H1 (cell line): Measurements from ENCODE around the gene AZGP1. TPM values are rescaled to one million over a fixed set of nuclear protein-coding genes. Genes with fewer than 3 reads are reported as not detected.

ENCODE experiments used
- CTCF ChIA-PET: fragments of 300-600 bp; sonication (Branson Sonifier 250); formaldehyde crosslinking; loops from one replicate; lab custom pipeline; 2021; ENCODE audit not compliant: partially characterized antibody; lab: Charles Lee
- POLR2A ChIA-PET: fragments of 300-600 bp; sonication (Branson Sonifier 250); formaldehyde crosslinking; loops from one replicate; lab custom pipeline; 2021; ENCODE audit warnings: inconsistent platforms; ENCODE audit not compliant: partially characterized antibody; lab: Charles Lee
- DNase-seq, 2 experiments: peaks; one replicate each; pipeline versions ENCODE4 v3.0.0 to v3.0.0-alpha.2; 2010 to 2022; ENCODE audit warnings: low spot score in 2 of 2, low read depth in 1 of 2, mixed read lengths in 1 of 2
- FAIRE-seq: peaks from 2 replicates; lab custom pipeline; 2011; peaks lifted over from hg19 to GRCh38; lab: Jason Lieb, UNC
- H2AFZ ChIP-seq: 2 replicates; pipeline ENCODE4 v1.8.1; 2012; ENCODE audit warnings: low read length, inconsistent platforms
- H2AK5ac ChIP-seq: 2 replicates; pipeline ENCODE4 v1.6.1; 2013; ENCODE audit warnings: low read depth, low read length
- H2BK120ac ChIP-seq: replicated peaks from 2 replicates; pipeline ENCODE3; 2013; ENCODE audit warnings: low read depth, low read length, inconsistent platforms
- H2BK12ac ChIP-seq: 2 replicates; pipeline ENCODE4 v1.6.1; 2013; ENCODE audit warnings: low read depth, low read length
- H2BK15ac ChIP-seq: 2 replicates; pipeline ENCODE4 v1.6.1; 2013; ENCODE audit warnings: low read length
- H2BK20ac ChIP-seq: 2 replicates; pipeline ENCODE4 v1.6.1; 2013; ENCODE audit warnings: low read length
- H2BK5ac ChIP-seq: 2 replicates; pipeline ENCODE4 v1.6.1; 2013; ENCODE audit warnings: low read depth, low read length
- H3K14ac ChIP-seq: 2 replicates; pipeline ENCODE4 v1.6.1; 2013; ENCODE audit warnings: inconsistent platforms; ENCODE audit not compliant: insufficient read length
- H3K18ac ChIP-seq: 2 replicates; pipeline ENCODE4 v1.6.1; 2013; ENCODE audit warnings: low read length; ENCODE audit errors: extremely low read depth
- H3K23ac ChIP-seq: 2 replicates; pipeline ENCODE4 v1.6.1; 2013; ENCODE audit warnings: inconsistent platforms; ENCODE audit not compliant: insufficient read length
- H3K23me2 ChIP-seq: 2 replicates; pipeline ENCODE4 v1.6.1; 2013; ENCODE audit warnings: low read depth, low read length
- H3K27ac ChIP-seq: 2 replicates; pipeline ENCODE4 v1.6.1; 2011; ENCODE audit warnings: low read depth, low read length, inconsistent platforms
- H3K27me3 ChIP-seq, 4 experiments: replicated peaks in 1 of 4; 1 replicate in 1 of 4; 2 replicates in 3 of 4; pipeline versions ENCODE4 v1.6.1 to v1.8.1; 2011 to 2013; ENCODE audit warnings: low read length in 3 of 4, mild to moderate bottlenecking in 3 of 4, inconsistent platforms in 2 of 4, mixed read lengths in 2 of 4, moderate library complexity in 1 of 4; ENCODE audit not compliant: control insufficient read depth in 3 of 4, insufficient read depth in 3 of 4; ENCODE audit errors: extremely low read depth in 1 of 4
- H3K36me3 ChIP-seq, 4 experiments: 2 replicates each; pipeline versions ENCODE4 v1.6.1 to v1.8.1; 2011 to 2013; ENCODE audit warnings: mild to moderate bottlenecking in 4 of 4, low read length in 3 of 4, moderate library complexity in 2 of 4, control low read depth in 1 of 4, inconsistent platforms in 1 of 4; ENCODE audit not compliant: insufficient read depth in 4 of 4, control insufficient read depth in 2 of 4
- H3K4ac ChIP-seq: replicated peaks from 2 replicates; pipeline ENCODE3; 2013; ENCODE audit warnings: low read length, low read depth, mixed read lengths, inconsistent platforms; ENCODE audit not compliant: insufficient read length
- H3K4me1 ChIP-seq, 4 experiments: replicated peaks in 1 of 4; 1 replicate in 1 of 4; 2 replicates in 3 of 4; pipeline versions ENCODE4 v1.6.1 to v1.8.1; 2011 to 2013; ENCODE audit warnings: low read length in 3 of 4, inconsistent platforms in 2 of 4, mixed read lengths in 1 of 4; ENCODE audit not compliant: insufficient read depth in 4 of 4, control insufficient read depth in 3 of 4
- H3K4me2 ChIP-seq, 2 experiments: 2 replicates each; pipeline versions ENCODE4 v1.6.1 to v1.8.1; 2011 to 2013; ENCODE audit warnings: low read depth in 2 of 2, low read length in 2 of 2, control low read depth in 1 of 2, inconsistent platforms in 1 of 2, mild to moderate bottlenecking in 1 of 2; ENCODE audit not compliant: insufficient read depth in 1 of 2
- H3K4me3 ChIP-seq, 4 experiments: fragments of 200-600, 300-600 bp in 1 of 4; sonication (generic), shearing (Covaris generic), sonication (Bioruptor Twin) in 1 of 4; 2 replicates each; pipeline versions ENCODE4 v1.5.1 to v1.8.1; 2011 to 2016; ENCODE audit warnings: low read length in 4 of 4, low read depth in 3 of 4, control low read depth in 2 of 4, inconsistent platforms in 2 of 4, mild to moderate bottlenecking in 2 of 4, mixed read lengths in 1 of 4, moderate library complexity in 1 of 4; ENCODE audit not compliant: insufficient read depth in 2 of 4; ENCODE audit errors: extremely low read depth in 1 of 4
- H3K56ac ChIP-seq: replicated peaks from 2 replicates; pipeline ENCODE3; 2013; ENCODE audit warnings: low read depth, mild to moderate bottlenecking, mixed read lengths, low read length, inconsistent platforms; ENCODE audit not compliant: insufficient read length
- H3K79me1 ChIP-seq: 2 replicates; pipeline ENCODE4 v1.6.1; 2013; ENCODE audit warnings: low read depth, low read length, control low read depth
- H3K79me2 ChIP-seq, 2 experiments: 2 replicates each; pipeline versions ENCODE4 v1.6.1 to v1.8.1; 2012 to 2013; ENCODE audit warnings: low read length in 2 of 2, mild to moderate bottlenecking in 2 of 2, inconsistent platforms in 1 of 2; ENCODE audit not compliant: insufficient read depth in 2 of 2, control insufficient read depth in 1 of 2
- H3K9ac ChIP-seq, 4 experiments: replicated peaks in 1 of 4; 1 replicate in 1 of 4; 2 replicates in 3 of 4; pipeline versions ENCODE4 v1.6.1 to v1.8.1; 2011 to 2013; ENCODE audit warnings: low read depth in 3 of 4, low read length in 3 of 4, control low read depth in 2 of 4, mild to moderate bottlenecking in 2 of 4, moderate library complexity in 2 of 4, inconsistent platforms in 1 of 4; ENCODE audit errors: extremely low read depth in 1 of 4
- H3K9me3 ChIP-seq, 2 experiments: 2 replicates each; pipeline versions ENCODE4 v1.6.1 to v1.8.1; 2012 to 2013; ENCODE audit warnings: mild to moderate bottlenecking in 2 of 2, moderate library complexity in 2 of 2, control low read depth in 1 of 2, inconsistent platforms in 1 of 2, low read depth in 1 of 2, low read length in 1 of 2, mixed read lengths in 1 of 2; ENCODE audit not compliant: insufficient read depth in 2 of 2
- H4K20me1 ChIP-seq, 2 experiments: replicated peaks in 1 of 2; 2 replicates each; pipeline versions ENCODE3 to v1.8.1; 2011 to 2013; ENCODE audit warnings: inconsistent platforms in 2 of 2, low read length in 2 of 2, mild to moderate bottlenecking in 1 of 2; ENCODE audit not compliant: insufficient read depth in 2 of 2, control insufficient read depth in 1 of 2
- H4K5ac ChIP-seq: 2 replicates; pipeline ENCODE4 v1.6.1; 2013; ENCODE audit warnings: low read length, low read depth, mixed read lengths, inconsistent platforms; ENCODE audit not compliant: insufficient read length
- H4K8ac ChIP-seq: 2 replicates; pipeline ENCODE4 v1.8.0; 2013; ENCODE audit warnings: mild to moderate bottlenecking, moderate library complexity, low read length, inconsistent platforms; ENCODE audit not compliant: insufficient read depth; ENCODE audit errors: extremely low read depth
- H4K91ac ChIP-seq: replicated peaks from 2 replicates; pipeline ENCODE3; 2013; ENCODE audit warnings: low read length, mixed read lengths, inconsistent platforms; ENCODE audit not compliant: insufficient read length
- CHD1 ChIP-seq: IDR thresholded peaks from 2 replicates; pipeline ENCODE4 v1.6.1; 2012; ENCODE audit warnings: low read depth, low read length, improper control_type of control experiment
- CREB1 ChIP-seq: IDR thresholded peaks from 2 replicates; pipeline ENCODE4 v1.6.1; 2012; ENCODE audit warnings: inconsistent platforms
- FOSL1 ChIP-seq: IDR thresholded peaks from 2 replicates; pipeline ENCODE4 v1.6.1; 2011; ENCODE audit warnings: mild to moderate bottlenecking, low read depth, low read length, moderate library complexity; ENCODE audit not compliant: insufficient read depth
- JUN ChIP-seq: IDR thresholded peaks from 2 replicates; pipeline ENCODE4 v1.6.1; 2011; ENCODE audit warnings: low read depth, mild to moderate bottlenecking, improper control_type of control experiment, low read length
- NANOG ChIP-seq: IDR thresholded peaks from 2 replicates; pipeline ENCODE4 v1.6.1; 2011; ENCODE audit warnings: low read length, low read depth, mild to moderate bottlenecking, inconsistent platforms; ENCODE audit not compliant: insufficient read depth, poor library complexity, severe bottlenecking
- RBBP5 ChIP-seq: IDR thresholded peaks from 2 replicates; pipeline ENCODE4 v1.7.1; 2012; ENCODE audit warnings: low read depth, mild to moderate bottlenecking, inconsistent platforms, low read length, moderate library complexity, borderline replicate concordance
- SIN3A ChIP-seq, 2 experiments: IDR thresholded peaks in 1 of 2; conservative IDR thresholded peaks in 1 of 2; 2 replicates each; pipeline ENCODE4 v1.6.1; 2011 to 2012; ENCODE audit warnings: low read length in 2 of 2, improper control_type of control experiment in 1 of 2, low read depth in 1 of 2, mild to moderate bottlenecking in 1 of 2
- SIRT6 ChIP-seq: IDR thresholded peaks from one replicate; pipeline ENCODE4 v1.7.1; 2012; ENCODE audit warnings: low read length, inconsistent platforms
- SIX5 ChIP-seq: IDR thresholded peaks from 2 replicates; pipeline ENCODE4 v1.6.1; 2011; ENCODE audit warnings: mild to moderate bottlenecking, low read depth, low read length
- WGBS, 2 experiments: shearing (Covaris generic) in 1 of 2; methylation state at CpG; one replicate each; pipeline versions ENCODE4 v1.1.6 to v1.1.7; 2013 to 2015; ENCODE audit warnings: low lambda C conversion rate in 2 of 2, mixed read lengths in 2 of 2, inconsistent platforms in 1 of 2, low coverage in 1 of 2, missing lambda C conversion rate in 1 of 2; ENCODE audit not compliant: insufficient replicate concordance in 2 of 2, insufficient coverage in 1 of 2, insufficient read length in 1 of 2; ENCODE audit errors: extremely low coverage in 1 of 2, missing lambda C conversion rate in 1 of 2; 5-methylcytosine and 5-hydroxymethylcytosine counted together
- long read RNA-seq, 2 experiments: library from RNA in 1 of 2; library from capped mRNA in 1 of 2; stranded (forward); transcript quantifications; one replicate each; pipeline ENCODE4 v2.0.0, GENCODE V29; 2021; ENCODE audit warnings: inconsistent platforms in 1 of 2
- polyA minus RNA-seq, 3 experiments: library from RNA; depleted of rRNA, polyadenylated mRNA; stranded (reverse); fragments of >200 nt; gene quantifications; 1 replicate in 2 of 3; 2 replicates in 1 of 3; pipeline ENCODE4 v1.2.3, GENCODE V29; 2011
- polyA plus RNA-seq, 7 experiments: library from polyadenylated mRNA; depleted of rRNA in 3 of 7; stranded (reverse) in 5 of 7; unstranded in 2 of 7; fragments of >200 nt in 5 of 7; fragments of 200-250 nt in 2 of 7; gene quantifications; 1 replicate in 5 of 7; 2 replicates in 1 of 7; 4 replicates in 1 of 7; pipeline versions ENCODE4 v1.2.1 to v1.2.3, GENCODE V29; 2011 to 2013; ENCODE audit warnings: missing spikeins in 2 of 7, mixed read lengths in 2 of 7
- total RNA-seq: library from RNA; stranded (reverse); fragmentation: NEBNext Ultra II Directional; extraction: Animal tissue kit (Norgen Biotek cat#: 25700); gene quantifications from 2 replicates; pipeline ENCODE4 v1.2.1, GENCODE V29; 2021

AZGP1 gene
- total RNA-seq (0.29 and 0.52 TPM in 2 replicates), polyA plus RNA-seq (2011; rRNA removed) (0.57 and 0.68 TPM in 2 replicates), polyA minus RNA-seq (2011; rRNA and poly(A)+ RNA removed) (1.7 TPM in 1 of 2 replicates, not detected in the other)
- 0.92 TPM for polyA plus RNA-seq (2011; cell fraction: cytosol; rRNA removed)
- 1.1 TPM for polyA plus RNA-seq (2011; cell fraction: nucleus; rRNA removed)
- polyA plus RNA-seq (2012, experiment 1 of 2) = 0.38 to 1.3 TPM (median 1.0 TPM) in 4 replicates
- 0.22 TPM for polyA plus RNA-seq (2012, experiment 2 of 2)
- polyA plus RNA-seq (2013, experiment 1 of 2) = 0.65 TPM
- polyA plus RNA-seq (2013, experiment 2 of 2) = 0.61 TPM
- not detected for polyA minus RNA-seq (2011; cell fraction: cytosol; rRNA and poly(A)+ RNA removed)
- not detected for polyA minus RNA-seq (2011; cell fraction: nucleus; rRNA and poly(A)+ RNA removed)
- long read RNA-seq, experiment 1 = 0 reads
- long read RNA-seq, experiment 2, partial matches to known transcripts = 0 of 1 reads
- long read RNA-seq, experiment 2, other reads (novel, unspliced or antisense) = 0 of 1 reads

DNA sequence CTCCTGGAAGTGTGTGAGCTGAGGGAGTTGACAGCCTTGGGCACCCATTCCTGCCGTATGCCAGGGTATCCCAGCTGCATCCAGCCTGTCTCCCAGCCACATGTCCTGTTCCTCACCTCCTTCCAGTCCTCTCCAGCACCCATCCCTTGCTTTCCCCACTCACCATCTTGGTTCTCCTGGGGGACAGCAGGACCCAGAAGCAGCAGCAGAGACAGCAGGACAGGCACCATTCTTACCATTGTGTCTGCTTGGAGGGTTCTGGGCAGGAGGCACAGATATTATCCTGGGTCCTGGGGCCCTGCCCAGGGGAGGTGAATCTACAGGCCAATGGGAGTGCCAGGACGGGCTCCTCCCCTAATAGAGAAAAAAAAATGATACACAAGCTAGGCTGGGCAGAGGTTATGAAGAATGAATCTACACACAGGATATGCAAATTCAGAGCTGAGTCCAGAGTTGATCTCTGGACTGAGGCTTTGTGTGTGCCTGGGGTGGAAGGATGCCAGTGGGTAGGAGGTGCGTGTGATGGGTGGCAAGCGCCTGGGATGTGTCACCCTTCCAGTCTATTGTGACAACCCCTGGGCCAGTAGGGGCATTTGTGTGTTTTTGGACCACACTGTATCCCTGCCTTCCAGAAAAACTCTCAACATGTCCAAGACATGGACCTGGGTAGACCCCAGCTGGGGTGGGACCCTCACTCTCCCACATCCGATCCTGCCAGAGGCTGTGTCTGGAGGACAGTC lies at the start of gene AZGP1:
Gene AZGP1 (minus strand): TSS at position 250 of the 740 bp plus-strand sequence. CDS start 11 bp downstream, at position 239.
- no peaks in the 10 kb centered on the region for H4K20me1 ChIP-seq
- peak within 1 kb of the TSS; percentile 44; the same call in 1 of the 2 replicates for H2BK5ac ChIP-seq
- CTCF ChIA-PET = interaction anchor here (1.3 to 7.6 kb wide), 2 partner anchors 14 to 26 kb away, joined by 3 to 97 read pairs; no protein-coding TSS in a partner anchor
- H4K91ac ChIP-seq = no peak within 1 kb of the TSS
- H3K9me3 ChIP-seq = no peaks in the 10 kb centered on the region
- no peaks in the 10 kb centered on the region for H3K23me2 ChIP-seq
- H3K14ac ChIP-seq = no peak within 1 kb of the TSS
- no peaks in the 10 kb centered on the region for H3K27me3 ChIP-seq
- no peaks in the 10 kb centered on the region for H3K36me3 ChIP-seq
- no peak within 1 kb of the TSS for H3K27ac ChIP-seq
- no peak for FAIRE-seq
- no peak for DNase-seq
- H3K23ac ChIP-seq = no peak within 1 kb of the TSS
- H4K8ac ChIP-seq = peak within 1 kb of the TSS; percentile 16; the same call in 1 of the 2 replicates
- peaks cover 0 to 4% (median under 1%) of the 10 kb centered on the region in 4 experiments; a peak in 1 of 7 replicates for H3K4me1 ChIP-seq
- H2BK15ac ChIP-seq = 0 out of 2 replicates have a peak within 1 kb of the TSS, but pooled peaks have one; percentile 19
- H3K4me2 ChIP-seq = no peak within 1 kb of the TSS
- H3K4ac ChIP-seq = no peak within 1 kb of the TSS
- H2BK120ac ChIP-seq = no peak within 1 kb of the TSS
- H3K4me3 ChIP-seq = no peak within 1 kb of the TSS
- WGBS, 2 experiments = 91% methylated on average over 5 of the region's 5 CpGs; no CpG with 5 or more reads in 1 of the 2 experiments
- H2BK12ac ChIP-seq = 0 out of 2 replicates have a peak within 1 kb of the TSS, but pooled peaks have one; percentile 39
- H3K18ac ChIP-seq = peak within 1 kb of the TSS; percentile 51
- POLR2A ChIA-PET = interaction anchor here (0.6 to 1.1 kb wide), 2 partner anchors 10 to 125 kb away, joined by 3 read pairs; partner anchors contain the start of gene MCM7
- no peak within 1 kb of the TSS for H3K56ac ChIP-seq
- no peaks in the 10 kb centered on the region for H3K79me1 ChIP-seq
- H3K9ac ChIP-seq = no peak within 1 kb of the TSS
- no peak within 1 kb of the TSS for H2AFZ ChIP-seq
- no peak within 1 kb of the TSS for H2AK5ac ChIP-seq
- no peak within 1 kb of the TSS for H4K5ac ChIP-seq
- no peak within 1 kb of the TSS for H2BK20ac ChIP-seq
- H3K79me2 ChIP-seq = no peaks in the 10 kb centered on the region
- TF ChIP-seq SIRT6 (no peak), FOSL1 (no peak), CHD1 (no peak), JUN (no peak), SIN3A (conservative IDR thresholded peaks at IDR 0.05 in 1 of 2, IDR thresholded peaks at IDR 0.05 in 1 of 2; ENCODE audit: low read depth in 1 of 2, low read length in 2 of 2) (no peak), RBBP5 (no peak), NANOG (no peak), CREB1 (no peak), SIX5 (no peak)
